ENCODE data around the gene PCNX1. TPM values are rescaled to one million over a fixed set of nuclear protein-coding genes. Genes with fewer than 3 reads are reported as not detected.

Gene PCNX1
- polyA plus RNA-seq, 1 experiment, result 54.2 TPM

DNA sequence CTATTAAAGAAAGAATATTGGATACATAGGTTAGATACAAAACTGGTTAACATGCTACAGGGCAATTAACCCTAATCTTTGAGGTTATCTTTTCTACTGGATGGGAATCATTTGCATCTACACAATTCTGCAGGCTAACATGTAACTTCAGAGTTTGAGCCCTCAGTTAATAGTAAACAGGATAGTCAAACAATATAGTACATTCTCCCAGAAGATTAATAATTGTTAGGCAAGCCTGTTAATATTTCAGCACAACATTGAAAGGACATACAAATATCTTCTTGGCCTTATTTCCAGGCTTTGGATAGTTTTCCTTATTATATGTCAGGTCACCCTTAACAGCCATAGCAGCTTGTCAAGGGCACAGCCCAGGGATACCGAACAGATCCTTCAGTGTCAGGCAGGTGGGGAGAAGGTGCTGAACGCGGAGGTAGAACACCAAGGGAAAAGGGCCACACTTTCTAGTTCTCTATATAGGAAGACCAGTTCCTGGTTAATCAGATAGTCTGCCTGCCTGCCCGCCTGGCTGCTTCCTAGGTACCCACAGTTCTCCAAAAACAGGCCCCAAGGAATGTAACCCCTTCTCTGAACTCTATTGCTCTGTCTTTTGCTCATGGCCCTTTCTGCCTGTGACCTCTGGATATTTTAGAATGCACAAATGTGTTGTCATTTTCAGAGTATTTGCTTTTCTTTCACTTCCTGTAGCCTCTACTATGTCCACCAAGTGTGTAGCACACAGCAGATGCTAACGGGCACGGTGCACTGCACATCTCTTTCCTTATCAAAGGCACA is 256.0 kb downstream of the PCNX1 start:
- POLR2A ChIA-PET, result no interaction called here
- no peak for DNase-seq (ENCODE audit: low read depth, low spot score)
- Histone ChIP-seq H3K9me3 (ENCODE audit: control insufficient read depth, insufficient read depth, low read length) (no peaks in the 10 kb centered on the region), H3K27me3 (ENCODE audit: control insufficient read depth, insufficient read depth, low read length) (no peaks in the 10 kb centered on the region), H3K4me3 (ENCODE audit: low read depth, low read length) (no peak overlapping the region), H3K27ac (ENCODE audit: low read depth, low read length) (no peak overlapping the region)
- CTCF ChIA-PET, result interaction anchor here (2.1 kb wide), 1 partner anchor 590 kb away, joined by 5 read pairs; no protein-coding TSS in a partner anchor
- TF ChIP-seq, protein P1, sequence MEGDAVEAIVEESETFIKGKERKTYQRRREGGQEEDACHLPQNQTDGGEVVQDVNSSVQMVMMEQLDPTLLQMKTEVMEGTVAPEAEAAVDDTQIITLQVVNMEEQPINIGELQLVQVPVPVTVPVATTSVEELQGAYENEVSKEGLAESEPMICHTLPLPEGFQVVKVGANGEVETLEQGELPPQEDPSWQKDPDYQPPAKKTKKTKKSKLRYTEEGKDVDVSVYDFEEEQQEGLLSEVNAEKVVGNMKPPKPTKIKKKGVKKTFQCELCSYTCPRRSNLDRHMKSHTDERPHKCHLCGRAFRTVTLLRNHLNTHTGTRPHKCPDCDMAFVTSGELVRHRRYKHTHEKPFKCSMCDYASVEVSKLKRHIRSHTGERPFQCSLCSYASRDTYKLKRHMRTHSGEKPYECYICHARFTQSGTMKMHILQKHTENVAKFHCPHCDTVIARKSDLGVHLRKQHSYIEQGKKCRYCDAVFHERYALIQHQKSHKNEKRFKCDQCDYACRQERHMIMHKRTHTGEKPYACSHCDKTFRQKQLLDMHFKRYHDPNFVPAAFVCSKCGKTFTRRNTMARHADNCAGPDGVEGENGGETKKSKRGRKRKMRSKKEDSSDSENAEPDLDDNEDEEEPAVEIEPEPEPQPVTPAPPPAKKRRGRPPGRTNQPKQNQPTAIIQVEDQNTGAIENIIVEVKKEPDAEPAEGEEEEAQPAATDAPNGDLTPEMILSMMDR (IDR thresholded peaks at IDR 0.05; ENCODE audit: low read depth, low read length), result no peak

DNA sequence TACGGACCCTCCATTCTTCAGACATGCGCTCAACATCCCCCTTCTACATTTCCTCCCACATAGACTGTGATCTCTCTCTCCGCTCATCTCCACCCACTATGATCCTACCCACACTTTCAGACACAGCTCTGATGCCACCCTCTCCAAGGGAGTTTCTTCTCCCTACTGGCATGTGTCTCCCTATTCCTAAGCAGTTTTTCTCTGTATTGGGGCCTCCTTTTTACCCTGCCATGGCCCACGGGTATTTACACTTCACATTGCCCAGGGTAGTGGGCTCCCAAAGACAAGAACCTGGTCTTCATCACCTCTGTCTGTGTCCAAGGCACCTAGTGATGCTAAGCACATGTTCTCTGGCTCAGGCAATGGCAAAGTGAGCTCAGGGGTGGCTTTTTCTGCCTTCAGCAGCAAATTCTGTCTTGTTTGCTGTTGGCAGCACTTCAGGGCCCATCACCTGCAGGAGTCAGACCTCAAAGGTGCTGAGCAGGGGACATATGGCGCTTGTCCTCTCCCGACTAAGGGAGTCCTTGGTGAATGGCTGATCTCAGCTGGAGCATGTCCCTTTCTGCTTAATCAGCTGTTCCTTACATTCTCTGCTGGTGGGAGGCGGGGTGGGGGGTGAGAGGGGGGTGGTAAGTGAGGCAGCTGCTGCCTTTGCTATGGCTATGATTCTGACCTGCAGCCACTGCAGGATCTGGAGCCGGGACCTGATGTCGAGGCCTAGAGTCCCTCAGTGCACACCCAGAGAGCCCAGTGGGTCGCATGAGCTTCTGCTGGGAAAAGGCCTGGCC is 256.8 kb downstream of the PCNX1 start:
- CTCF ChIA-PET, result interaction anchor here (0.6 to 1.0 kb wide), 2 partner anchors 11 to 146 kb away, joined by 3 to 4 read pairs; no protein-coding TSS in a partner anchor
- POLR2A ChIA-PET, result no interaction called here
- Histone ChIP-seq H3K27me3 (ENCODE audit: control insufficient read depth, insufficient read depth, low read length) (no peaks in the 10 kb centered on the region), H3K4me3 (ENCODE audit: low read depth, low read length) (no peak overlapping the region), H3K27ac (ENCODE audit: low read depth, low read length) (no peak overlapping the region), H3K9me3 (ENCODE audit: control insufficient read depth, insufficient read depth, low read length) (no peaks in the 10 kb centered on the region)
- TF ChIP-seq, protein P1 (IDR thresholded peaks at IDR 0.05; ENCODE audit: low read depth, low read length), result no peak
- DNase-seq (ENCODE audit: low read depth, low spot score), result no peak

Small RNAs within 50 kb of the gene (small RNA-seq; reads per million reads assigned to genes)
- gene AC005230.1 (ENCODE audit: insufficient read length, low read depth) (not detected), gene GTF3AP2 (ENCODE audit: insufficient read length, low read depth) (not detected)

Other genes starting within 250 kb of the PCNX1 start
- gene MAP3K9, start 97.9 kb upstream of the PCNX1 start, polyA plus RNA-seq (2011; rRNA removed), result 0.22 and 0.24 TPM in 2 replicates